ENCODE results near the gene GANAB. TPM values are rescaled to one million over a fixed set of nuclear protein-coding genes. Genes with fewer than 3 reads are reported as not detected.
"Not testable (repeated sequence)": the region's sequence is repeated elsewhere in the genome, so short reads cannot be mapped to it uniquely, and the experiment has no call there.

The GANAB gene
- total RNA-seq, 4 donors from 2014 or later: 72.0 to 118 (median 91.4) TPM

- peak; percentile 97 to 100 for DNase-seq (ENCODE audit: low spot score in 2 of 2)
- intact Hi-C loops (cut with DNase I; ENCODE audit: low total_unique reads): no loop called here
- TF ChIP-seq CTCF (IDR thresholded peaks at IDR 0.05) (no peak), POLR2A (IDR thresholded peaks at IDR 0.05) (no peak)
- H3K4me3 ChIP-seq (ENCODE audit: low read depth, poor library complexity, severe bottlenecking): peak within 1 kb of the TSS; percentile 42
- whole genome bisulfite sequencing, 2 donors: 1 to 3% methylated on average over 17 to 76 of the region's 77 CpGs
Measured at GRCh38 chr11:62621567-62622470, 24.6 kb downstream of the GANAB start, which contains the start of gene B3GAT3. Gene B3GAT3, minus strand, starts transcription at chr11:62621986. Its CDS starts 39 bp downstream, at chr11:62621947.

DNA sequence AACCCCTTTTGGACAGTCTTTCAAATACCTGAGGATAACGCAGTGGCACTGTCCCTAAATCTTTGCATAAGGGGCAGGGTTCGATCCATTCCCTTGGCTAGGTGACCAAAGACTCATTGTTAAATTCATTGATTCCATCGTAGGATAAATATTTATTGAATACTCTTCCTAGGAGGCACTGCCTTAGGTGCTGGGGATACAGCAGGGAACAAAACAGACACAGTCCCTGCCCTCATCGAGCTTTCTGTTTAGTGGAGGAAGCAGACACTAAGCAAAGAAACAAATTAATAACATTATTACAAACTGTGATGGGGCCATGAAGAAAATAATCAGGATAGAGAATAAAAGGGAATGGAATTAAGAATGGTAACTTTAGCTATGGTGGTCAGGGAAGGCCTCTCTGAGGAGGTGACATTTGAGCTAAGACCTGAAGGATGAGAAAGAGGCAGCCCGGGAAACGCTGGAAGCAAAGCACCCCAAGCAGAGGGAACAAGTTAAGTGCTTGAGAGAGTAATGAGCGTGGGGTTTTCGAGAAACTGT lies 25.3 kb downstream of the GANAB start:
- DNase-seq (ENCODE audit: low spot score in 2 of 2): no peak
- intact Hi-C loops (cut with DNase I; ENCODE audit: low total_unique reads): no loop called here
- WGBS, 2 donors: 20 to 21% methylated on average over 8 of the region's 8 CpGs
- TF ChIP-seq POLR2A (IDR thresholded peaks at IDR 0.05) (no peak), CTCF (IDR thresholded peaks at IDR 0.05) (no peak)
- H3K4me3 ChIP-seq (ENCODE audit: low read depth, poor library complexity, severe bottlenecking): peak overlapping the region; percentile 42

GRCh38 chr11:62616957-62617356 lies 29.5 kb downstream of the GANAB start:
- DNase-seq (ENCODE audit: low spot score in 2 of 2); intact Hi-C loops (cut with DNase I; ENCODE audit: low total_unique reads); H3K4me3 ChIP-seq (ENCODE audit: low read depth, poor library complexity, severe bottlenecking): not testable (repeated sequence)
- WGBS, 2 donors: 94 to 99% methylated on average over 13 to 14 of the region's 14 CpGs

GRCh38 chr11:62615521-62615920 lies 30.9 kb downstream of the GANAB start:
- H3K4me3 ChIP-seq (ENCODE audit: low read depth, poor library complexity, severe bottlenecking): no peak overlapping the region
- TF ChIP-seq CTCF (IDR thresholded peaks at IDR 0.05): no peak
- TF ChIP-seq POLR2A (IDR thresholded peaks at IDR 0.05): no peak
- intact Hi-C loops (cut with DNase I; ENCODE audit: low total_unique reads): no loop called here
- WGBS, 2 donors: 88 to 93% methylated on average over 6 to 7 of the region's 7 CpGs
- no peak for DNase-seq (ENCODE audit: low spot score in 2 of 2)

GRCh38 chr11:62614275-62614674 lies 32.1 kb downstream of the GANAB start:
- no peak overlapping the region for H3K4me3 ChIP-seq (ENCODE audit: low read depth, poor library complexity, severe bottlenecking)
- 54 to 68% methylated on average over 8 of the region's 8 CpGs for WGBS, 2 donors
- intact Hi-C loops (cut with DNase I; ENCODE audit: low total_unique reads): no loop called here
- no peak for TF ChIP-seq POLR2A (IDR thresholded peaks at IDR 0.05)
- no peak for TF ChIP-seq CTCF (IDR thresholded peaks at IDR 0.05)
- no peak for DNase-seq (ENCODE audit: low spot score in 2 of 2)

GRCh38 chr11:62613291-62613778 lies 33.1 kb downstream of the GANAB start:
- TF ChIP-seq POLR2A (IDR thresholded peaks at IDR 0.05) (no peak), CTCF (IDR thresholded peaks at IDR 0.05) (no peak)
- intact Hi-C loops (cut with DNase I; ENCODE audit: low total_unique reads): no loop called here
- no peak for DNase-seq (ENCODE audit: low spot score in 2 of 2)
- WGBS, 2 donors: 17% methylated on average over 6 to 8 of the region's 15 CpGs
- no peak overlapping the region for H3K4me3 ChIP-seq (ENCODE audit: low read depth, poor library complexity, severe bottlenecking)
